HG03025 (cell line): Measurements from ENCODE around the gene PILRB.
"Not testable (repeated sequence)": the region's sequence is repeated elsewhere in the genome, so short reads cannot be mapped to it uniquely, and the experiment has no call there.

Experiments
- ATAC-seq: cut with Tn5 transposase; IDR thresholded peaks from one replicate; pipeline ENCODE4 v1.9.1; 2021; ENCODE audit warnings: mild to moderate bottlenecking, moderate library complexity; ENCODE audit not compliant: unreplicated experiment, low FRiP score

Gene PILRB

DNA sequence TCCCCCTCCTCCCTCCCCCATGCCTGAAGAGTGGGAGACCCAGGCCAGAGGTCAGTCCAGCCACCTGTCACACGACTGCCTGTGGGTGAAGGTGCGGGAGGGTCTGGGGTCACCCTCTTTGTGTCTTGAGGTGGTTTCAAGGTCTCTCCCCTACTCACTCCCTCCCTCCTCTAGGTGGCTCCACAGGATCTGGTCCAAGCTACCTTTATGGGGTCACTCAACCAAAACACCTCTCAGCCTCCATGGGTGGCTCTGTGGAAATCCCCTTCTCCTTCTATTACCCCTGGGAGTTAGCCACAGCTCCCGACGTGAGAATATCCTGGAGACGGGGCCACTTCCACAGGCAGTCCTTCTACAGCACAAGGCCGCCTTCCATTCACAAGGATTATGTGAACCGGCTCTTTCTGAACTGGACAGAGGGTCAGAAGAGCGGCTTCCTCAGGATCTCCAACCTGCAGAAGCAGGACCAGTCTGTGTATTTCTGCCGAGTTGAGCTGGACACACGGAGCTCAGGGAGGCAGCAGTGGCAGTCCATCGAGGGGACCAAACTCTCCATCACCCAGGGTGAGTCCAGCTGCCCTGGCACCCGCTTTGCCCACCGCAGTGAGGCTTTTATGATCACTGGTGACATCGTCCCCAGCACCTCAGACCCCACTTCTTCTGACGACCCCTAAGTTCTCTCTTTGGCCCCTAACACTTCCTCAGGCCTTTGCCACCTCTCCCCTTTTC, 16.1 kb downstream of the PILRB start:
- not testable (repeated sequence) for ATAC-seq

DNA sequence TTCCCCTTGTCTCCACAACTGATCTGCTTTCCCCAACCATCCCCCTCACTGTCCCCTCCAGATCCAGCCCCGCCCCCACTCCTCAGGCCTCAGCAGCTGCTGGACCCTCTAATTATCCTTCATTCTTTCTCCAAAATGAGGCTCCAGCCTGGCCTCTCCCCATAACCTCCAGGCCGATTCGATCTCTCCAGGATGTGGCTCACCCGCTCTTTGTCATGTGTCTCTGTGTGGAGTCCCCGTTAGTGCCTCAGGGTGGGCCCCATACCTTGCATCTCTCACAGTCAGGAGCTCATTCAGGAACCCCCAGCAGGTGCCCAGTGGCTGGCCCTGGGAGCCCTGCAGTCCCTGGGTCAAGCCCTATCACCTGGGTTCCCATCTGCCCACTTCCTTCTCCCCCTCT, 16.7 kb downstream of the PILRB start:
- no peak for ATAC-seq

DNA sequence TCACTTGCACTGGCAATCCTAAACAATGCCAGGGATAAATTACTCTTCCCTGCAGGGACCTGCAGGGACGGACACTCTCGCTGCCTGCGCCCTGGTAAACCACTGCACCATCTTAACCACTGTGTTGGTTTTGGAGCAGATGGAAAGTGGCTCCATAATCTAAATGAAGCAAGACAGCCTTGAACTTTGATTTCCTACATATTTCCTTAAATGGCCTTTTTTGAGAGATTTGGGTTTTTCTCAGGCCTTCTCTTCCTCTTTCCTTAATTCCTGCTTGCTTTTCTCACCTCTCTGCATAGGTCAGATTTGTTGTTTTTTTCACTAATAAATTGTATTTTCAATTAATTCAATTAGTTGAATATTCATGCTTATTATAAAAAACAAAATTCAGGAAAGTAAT, 18.1 kb downstream of the PILRB start:
- no peak for ATAC-seq

DNA sequence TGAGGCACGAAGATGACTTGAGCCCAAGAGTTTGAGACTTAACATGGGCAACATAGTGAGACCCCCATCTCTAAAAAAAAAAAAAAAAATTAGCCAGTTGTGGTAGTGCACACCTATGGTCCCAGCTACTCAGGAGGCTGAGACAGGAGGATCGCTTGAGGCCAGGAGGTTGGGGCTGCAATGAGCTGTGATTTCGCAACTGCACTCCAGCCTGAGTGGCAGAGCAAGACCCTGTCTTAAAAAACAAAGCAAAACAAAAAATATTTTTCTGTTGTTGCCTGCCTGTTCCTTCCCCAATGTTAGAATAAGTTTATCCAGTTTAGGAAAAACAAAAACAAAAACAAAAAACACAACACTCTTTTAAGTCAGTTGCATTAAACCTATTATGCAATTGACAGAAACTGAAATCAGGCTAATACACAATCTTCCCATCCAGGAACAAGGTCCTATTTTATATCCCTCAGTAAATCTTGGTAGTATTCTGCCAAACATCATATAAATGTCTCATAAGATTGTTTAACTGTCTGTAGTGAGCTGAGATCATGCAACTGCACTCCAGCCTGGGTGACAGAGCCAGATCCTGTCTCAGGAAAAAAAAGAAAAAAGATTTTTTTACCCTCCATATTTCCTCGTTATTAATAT, 20.3 kb downstream of the PILRB start:
- ATAC-seq = no peak

DNA sequence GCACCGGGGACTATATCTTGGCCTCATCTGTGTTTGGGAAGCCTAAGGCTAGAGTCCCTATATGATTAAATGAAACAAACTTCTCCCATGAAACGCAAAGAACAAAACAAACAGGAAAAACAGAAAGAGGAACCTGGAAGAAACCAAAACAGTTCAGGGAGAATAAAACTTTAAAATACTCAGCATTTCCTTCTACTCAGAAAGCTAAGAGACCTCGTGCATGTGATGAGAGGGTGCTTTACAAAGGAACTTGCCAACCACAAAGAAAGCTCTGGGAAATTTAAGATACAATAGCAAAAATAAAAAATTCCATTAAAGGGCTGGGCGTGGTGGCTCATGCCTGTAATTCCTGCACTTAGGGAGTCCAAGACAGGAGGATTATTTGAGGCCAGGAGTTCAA, 22.3 kb downstream of the PILRB start:
- no peak for ATAC-seq

DNA sequence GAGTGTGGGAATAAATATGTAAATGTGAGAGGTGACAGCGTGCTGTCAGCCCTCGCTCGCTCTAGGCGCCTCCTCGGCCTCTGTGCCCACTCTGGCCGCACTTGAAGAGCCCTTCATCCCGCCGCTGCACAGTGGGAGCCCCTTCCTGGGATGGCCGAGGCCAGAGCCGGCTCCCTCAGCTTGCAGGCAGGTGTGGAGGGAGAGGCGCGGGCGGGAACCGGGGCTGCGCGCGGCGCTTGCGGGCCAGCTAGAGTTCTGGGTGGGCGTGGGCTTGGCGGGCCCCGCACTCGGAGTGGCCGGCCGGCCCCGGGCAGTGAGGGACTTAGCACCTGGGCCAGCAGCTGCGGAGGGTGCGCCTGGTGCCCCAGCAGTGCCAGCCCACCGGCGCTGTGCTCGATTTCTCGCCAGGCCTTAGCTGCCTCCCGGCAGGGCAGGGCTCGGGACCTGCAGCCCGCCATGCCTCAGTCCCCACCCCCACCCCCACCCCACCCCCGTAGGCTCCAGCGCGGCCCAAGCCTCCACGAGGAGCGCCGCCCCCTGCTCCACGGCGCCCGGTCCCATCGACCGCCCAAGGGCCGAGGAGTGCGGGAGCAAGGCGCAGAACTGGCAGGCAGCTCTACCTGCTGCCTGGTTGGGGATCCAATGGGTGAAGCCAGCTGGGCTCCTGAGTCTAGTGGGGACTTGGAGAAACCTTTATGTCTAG, 23.8 kb downstream of the PILRB start:
- ATAC-seq = not testable (repeated sequence)

DNA sequence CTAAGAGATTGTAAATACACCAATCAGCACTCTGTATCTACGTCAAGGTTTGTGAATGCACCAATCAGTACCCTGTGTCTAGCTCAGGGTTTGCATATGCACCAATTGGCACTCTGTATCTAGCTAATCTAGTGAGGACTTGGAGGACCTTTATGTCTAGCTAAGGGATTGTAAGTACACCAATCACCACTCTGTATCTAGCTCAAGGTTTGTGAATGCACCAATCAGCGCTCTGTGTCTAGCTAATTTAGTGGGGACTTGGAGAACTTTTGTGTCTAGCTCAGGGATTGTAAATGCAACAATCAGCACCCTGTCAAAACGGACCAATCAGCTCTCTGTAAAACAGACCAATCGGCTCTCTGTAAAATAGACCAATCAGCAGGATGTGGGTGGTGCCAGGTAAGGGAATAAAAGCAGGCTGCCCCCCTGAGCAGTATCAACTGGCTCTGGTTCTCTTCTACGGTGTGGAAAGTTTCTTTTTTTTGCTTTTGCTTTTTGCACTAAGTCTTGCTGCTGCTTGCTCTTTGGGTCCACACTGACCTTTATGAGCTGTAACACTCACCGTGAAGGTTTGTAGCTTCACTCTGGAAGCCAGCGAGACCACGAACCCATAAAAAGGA, 24.4 kb downstream of the PILRB start:
- not testable (repeated sequence) for ATAC-seq

DNA sequence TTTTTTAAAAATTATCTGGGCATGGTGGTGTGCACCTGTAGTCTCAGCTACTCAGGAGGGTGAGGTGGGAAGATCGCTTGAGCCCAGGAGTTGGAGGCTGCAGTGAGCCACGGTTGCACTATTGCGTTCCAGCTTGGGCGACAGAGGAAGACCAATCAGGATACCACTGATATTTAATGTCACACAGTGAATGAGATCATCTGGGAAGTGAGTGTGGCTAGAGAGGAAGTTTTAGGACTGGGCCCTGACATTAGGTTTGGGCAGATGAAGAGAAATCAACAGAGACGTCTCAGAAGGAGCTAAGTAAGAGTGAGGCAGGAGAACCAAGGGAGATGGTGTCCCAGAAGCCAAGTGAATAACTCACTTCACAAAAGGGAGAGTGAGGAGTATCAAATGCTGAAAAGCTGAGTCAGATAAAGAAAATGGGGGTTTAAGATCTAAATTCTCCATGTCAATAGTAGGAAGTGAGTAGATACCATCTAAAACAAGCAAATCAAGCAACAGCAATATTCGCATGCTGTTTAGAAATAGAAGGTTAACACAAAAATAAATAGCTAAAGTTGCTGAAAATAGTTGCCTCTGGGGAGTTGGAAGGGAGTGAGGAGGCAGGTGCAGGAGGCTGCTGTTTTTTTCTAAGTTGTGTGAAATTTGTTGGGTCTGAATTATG, 26.8 kb downstream of the PILRB start:
- ATAC-seq = no peak

DNA sequence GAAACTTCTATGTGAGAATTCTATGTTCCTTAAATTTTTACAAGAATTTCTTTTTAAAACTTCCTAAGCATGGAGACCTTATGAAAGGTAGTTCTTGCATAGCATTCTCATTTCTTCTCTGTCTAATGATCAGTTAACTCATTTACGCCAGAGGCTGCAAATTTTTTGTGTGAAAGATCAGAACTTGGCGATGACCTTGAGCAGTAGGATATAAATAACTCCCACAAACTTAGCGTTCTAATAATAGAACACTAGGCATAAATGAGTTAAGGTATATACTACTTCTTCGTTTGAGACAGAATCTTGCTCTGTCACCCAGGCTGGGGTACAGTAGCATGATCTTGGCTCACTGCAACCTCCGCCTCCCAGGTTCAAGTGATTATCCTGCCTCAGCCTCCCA, 29.0 kb downstream of the PILRB start:
- ATAC-seq = no peak

DNA sequence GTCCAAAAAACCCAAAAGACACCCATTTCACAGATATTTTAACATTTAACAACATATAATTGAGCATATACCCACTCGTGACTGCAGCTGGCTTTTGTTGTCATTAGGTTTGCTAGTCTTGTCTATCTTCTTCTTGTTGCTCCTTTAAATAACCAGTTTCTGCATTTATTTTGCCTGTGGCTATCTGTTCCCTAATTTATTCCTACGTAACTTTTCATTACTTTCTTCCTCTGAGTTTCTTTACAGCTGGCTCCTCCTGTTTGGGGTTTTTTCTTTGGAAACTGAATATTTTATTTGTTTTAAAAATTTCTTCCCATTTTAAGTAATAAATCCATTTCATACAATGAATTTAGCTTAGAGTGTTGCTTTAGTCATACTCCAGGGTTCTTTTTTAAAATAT, 29.8 kb downstream of the PILRB start:
- no peak for ATAC-seq

DNA sequence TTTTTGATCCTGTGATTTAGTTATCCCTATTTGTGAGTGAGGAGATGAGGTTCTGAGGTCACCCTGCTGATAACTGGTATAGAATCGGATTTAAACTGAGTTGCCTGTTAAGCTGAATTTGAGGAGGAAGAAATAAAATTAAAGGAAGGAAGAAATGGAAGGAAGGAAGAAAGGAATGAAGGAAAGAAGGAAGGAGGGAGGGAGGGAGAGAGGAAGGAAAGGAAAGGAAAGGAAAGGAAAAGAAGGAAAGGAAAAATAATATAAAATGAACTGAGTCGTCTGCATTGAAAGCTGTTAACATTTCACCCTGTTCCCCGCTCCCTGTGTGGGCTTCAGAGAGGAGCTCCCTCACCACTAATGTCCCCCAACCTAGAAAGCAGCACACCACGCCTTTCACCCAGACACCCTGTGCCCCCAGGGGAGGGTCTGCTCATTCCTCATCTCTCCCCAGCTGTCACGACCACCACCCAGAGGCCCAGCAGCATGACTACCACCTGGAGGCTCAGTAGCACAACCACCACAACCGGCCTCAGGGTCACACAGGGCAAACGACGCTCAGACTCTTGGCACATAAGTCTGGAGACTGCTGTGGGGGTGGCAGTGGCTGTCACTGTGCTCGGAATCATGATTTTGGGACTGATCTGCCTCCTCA, 31.6 kb downstream of the PILRB start:
- no peak for ATAC-seq

DNA sequence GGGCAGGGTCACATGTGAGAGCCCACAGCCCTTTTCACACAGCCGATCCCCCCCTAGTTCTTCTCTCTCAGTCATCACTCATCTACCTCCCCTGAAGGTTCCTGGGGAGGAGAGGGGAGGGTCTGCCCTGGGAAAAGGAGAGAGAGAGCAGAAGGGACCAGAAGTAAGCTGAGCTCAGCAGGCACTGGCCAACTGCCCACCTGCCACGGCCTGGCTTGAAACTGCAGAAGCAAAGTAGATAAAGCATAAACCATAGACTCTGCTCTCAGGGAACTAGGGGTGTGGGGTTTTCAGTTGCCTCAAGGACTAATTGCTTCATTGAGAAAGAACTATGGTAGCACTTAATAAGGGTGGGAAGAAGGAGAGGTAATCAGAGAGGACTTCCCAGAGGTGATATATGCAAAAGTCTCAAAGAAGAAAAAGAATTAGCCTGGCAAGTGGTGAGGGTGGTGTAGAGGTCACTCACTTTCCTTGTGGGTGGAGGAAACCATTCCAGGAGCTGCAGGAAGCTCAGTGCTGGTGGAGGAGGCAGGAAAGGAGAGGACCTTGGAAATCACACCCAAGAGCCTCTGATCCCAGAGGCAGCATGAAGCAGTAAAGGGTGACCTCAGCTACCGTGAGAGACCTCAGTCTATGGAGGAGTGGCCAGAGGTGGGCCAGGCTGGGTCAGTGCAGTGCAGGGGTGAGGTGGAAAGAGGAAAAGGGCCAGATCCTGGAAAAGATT, 32.5 kb downstream of the PILRB start:
- no peak for ATAC-seq

DNA sequence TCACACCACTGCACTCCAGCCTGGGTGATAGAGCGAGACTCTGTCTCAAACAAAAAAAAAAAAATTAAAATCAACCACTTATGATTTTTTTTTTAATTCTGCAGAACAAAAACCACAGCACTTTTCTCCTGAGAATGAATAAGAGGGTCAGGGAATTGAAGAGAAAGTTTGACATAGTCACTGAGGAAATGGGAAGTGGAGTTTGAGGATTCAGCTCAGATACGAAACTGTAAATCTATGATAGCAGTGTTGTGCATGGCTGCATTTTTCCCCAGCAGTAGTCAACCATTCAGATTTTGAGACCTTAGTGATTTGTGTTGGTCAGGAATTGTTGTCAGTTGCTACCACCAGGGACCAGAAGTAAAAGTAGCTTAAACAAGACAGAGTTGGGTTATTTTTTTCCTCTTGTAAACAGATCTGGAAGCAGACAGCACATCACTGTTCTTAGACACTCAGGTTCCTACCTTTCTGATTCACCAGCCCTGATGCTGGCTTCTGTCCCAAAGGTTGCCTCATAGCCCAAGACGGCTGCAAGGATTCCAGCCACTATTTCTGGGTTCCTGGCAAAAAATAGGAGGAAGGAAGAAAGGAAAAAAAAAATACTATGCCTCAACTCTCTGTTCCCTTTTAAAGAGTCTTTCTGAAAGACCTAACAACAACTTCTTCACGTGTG, 35.5 kb downstream of the PILRB start:
- ATAC-seq = no peak

DNA sequence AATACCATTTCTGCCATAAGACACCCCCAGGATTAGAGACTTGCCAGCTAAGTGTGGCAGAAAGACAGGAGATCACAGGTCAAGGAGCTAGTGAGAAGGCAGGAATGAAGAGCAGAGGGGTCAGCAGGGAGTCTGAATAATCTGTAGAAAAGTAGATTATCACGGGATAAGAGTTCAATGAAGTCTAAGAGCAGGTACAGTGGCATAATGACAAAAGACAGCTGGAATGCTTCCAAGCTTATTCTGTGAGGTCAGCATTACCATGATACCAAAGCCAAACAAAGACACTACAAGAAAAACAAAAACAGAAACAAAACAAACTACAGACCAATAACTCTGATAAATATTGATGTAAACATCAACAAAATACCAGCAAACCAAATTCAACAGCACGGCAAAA, 36.2 kb downstream of the PILRB start:
- ATAC-seq = no peak

DNA sequence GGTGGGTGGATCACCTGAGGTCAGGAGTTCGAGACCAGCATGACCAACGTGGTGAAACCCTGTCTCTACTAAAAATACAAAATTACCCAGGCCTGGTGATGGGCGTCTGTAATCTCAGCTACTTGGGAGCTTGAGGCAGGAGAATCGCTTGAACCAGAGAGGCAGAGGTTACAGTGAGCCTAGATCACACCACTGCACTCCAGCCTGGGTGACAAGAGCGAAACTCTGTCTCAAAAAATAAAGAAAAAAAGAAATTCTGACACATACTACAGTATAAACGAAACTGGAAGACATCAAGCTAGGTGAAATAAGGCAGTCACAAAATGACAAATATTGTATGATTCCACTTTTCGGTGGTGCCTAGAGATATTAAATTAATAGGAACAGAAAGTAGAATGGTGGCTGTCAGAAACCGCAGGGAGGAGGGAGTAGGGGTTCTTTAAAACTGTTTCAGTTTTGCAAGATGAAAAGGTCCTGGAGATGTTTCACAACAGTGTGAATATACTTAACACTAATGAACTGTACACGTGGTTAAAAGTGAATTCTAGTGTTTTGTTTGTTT, 38.6 kb downstream of the PILRB start:
- peak; percentile 76 for ATAC-seq

DNA sequence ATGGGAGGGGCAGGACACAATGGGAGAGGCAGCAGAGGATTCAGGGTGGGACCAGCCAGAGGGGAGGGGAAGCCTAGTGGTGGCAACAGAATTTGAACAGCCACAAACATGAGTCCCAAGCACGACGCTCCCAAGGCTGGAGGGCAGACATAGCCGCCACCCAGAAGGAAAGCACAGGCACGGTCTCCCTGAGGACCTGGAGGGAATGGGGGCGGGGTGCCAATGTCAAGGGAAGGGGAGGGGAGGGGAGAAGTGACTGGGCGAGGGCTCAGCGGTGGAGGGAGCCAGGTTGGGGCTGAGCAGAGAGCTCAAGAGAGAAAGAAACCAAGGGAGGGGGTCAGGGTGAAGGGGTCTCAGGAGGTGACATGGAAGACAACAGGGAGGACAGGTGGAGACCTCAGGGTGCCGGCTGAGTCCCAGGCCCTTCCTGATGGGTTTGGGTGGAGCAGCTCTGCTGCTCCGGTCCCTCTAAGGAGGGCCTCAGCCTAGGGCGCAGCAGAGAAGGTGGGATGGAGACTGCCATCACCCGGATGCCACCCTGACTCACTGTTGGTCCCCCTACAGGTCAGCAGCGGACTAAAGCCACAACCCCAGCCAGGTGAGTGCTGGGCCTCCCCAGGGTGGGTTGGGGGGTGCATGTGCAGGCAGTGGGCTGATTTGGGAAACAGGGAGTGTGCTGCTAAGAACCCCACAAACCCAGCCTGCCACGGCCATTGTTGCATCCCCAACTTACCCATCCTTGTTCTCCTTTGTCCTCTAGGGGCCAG, 39.6 kb downstream of the PILRB start:
- ATAC-seq = no peak

DNA sequence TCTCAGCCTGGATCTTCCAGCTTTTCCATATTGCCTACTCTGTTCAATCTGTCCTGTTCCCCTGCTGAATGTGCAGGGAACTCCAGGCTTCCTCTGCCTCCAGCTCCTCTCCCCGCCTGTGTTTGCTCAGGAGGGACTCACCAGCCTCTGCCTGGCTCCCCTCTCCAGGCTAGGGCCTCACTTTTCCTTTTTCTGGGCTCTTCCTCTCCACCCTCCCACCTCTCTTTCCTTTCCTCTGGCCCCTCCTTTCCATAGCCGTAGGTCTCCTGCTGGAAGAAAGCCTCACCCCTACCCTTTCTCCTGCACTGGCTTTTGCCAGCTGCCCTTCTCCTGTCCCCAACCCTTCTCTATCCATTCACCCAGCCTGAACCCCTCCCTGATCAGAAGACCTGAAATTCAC, 40.3 kb downstream of the PILRB start:
- ATAC-seq = no peak

DNA sequence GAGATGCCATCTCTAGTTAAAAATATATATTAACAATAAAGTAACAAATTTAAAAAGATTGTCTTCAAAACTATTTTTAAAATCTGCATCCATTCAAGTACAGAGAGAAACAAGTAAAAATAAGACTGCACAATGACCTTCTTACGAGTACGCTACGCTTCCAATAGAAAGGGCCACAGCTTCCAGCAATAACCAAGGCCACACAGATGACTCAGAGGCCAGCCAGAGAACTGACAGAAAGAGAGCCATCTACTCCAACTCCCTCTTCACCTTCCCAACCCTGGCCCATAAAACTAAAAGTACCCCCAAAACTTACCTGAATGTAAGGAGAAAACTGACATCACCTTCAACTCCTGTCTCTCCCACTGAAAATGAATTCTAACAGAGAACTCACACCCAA, 42.1 kb downstream of the PILRB start:
- no peak for ATAC-seq
